Subcutaneous abdominal adipose tissue (tissue), 5 donors: Measurements from ENCODE around the gene SYT2.
"Not testable (repeated sequence)": the region's sequence is repeated elsewhere in the genome, so short reads cannot be mapped to it uniquely, and the experiment has no call there.

Source experiments
- H3K27ac ChIP-seq: one replicate; pipeline ENCODE4 v1.7.0; 2013; ENCODE audit warnings: low read depth, mild to moderate bottlenecking, inconsistent platforms, low read length, moderate library complexity
- H3K27me3 ChIP-seq, 5 donors: one replicate each; pipeline ENCODE4 v1.7.0; 2013; ENCODE audit warnings: low read length in 5 of 5, inconsistent platforms in 1 of 5; ENCODE audit not compliant: control insufficient read depth in 5 of 5, insufficient read depth in 4 of 5
- H3K36me3 ChIP-seq, 5 donors: one replicate each; pipeline ENCODE4 v1.7.0; 2013; ENCODE audit warnings: low read length in 5 of 5; ENCODE audit not compliant: control insufficient read depth in 5 of 5, insufficient read depth in 5 of 5
- H3K4me1 ChIP-seq, 5 donors: one replicate each; pipeline ENCODE4 v1.7.0; 2013; ENCODE audit warnings: low read length in 5 of 5, mild to moderate bottlenecking in 3 of 5, moderate library complexity in 1 of 5; ENCODE audit not compliant: control insufficient read depth in 5 of 5, insufficient read depth in 5 of 5
- H3K4me3 ChIP-seq, 5 donors: one replicate each; pipeline ENCODE4 v1.7.0; 2013; ENCODE audit warnings: low read length in 5 of 5, low read depth in 1 of 5
- H3K9ac ChIP-seq, 5 donors: one replicate each; pipeline ENCODE4 v1.7.0; 2013; ENCODE audit warnings: low read length in 5 of 5, mild to moderate bottlenecking in 4 of 5, moderate library complexity in 3 of 5
- H3K9me3 ChIP-seq, 5 donors: one replicate each; pipeline ENCODE4 v1.7.0; 2013; ENCODE audit warnings: low read length in 5 of 5; ENCODE audit not compliant: control insufficient read depth in 5 of 5
- donor health status: healthy.
- donor health status: healthy.
- donor health status: healthy.
- donor health status: healthy.
- donor health status: healthy.

SYT2 gene

GRCh38 chr1:202628646-202629215, 81.5 kb downstream of the SYT2 start:
- H3K27me3 ChIP-seq = peaks cover 5 to 21% (median 10%) of the 10 kb centered on the region in 5 donors
- no peaks in the 10 kb centered on the region for H3K9me3 ChIP-seq
- no peak overlapping the region for H3K27ac ChIP-seq
- no peak overlapping the region for H3K4me3 ChIP-seq
- H3K9ac ChIP-seq = no peak overlapping the region
- peaks cover 4 to 39% (median 31%) of the 10 kb centered on the region in 5 donors for H3K4me1 ChIP-seq
- no peaks in the 10 kb centered on the region for H3K36me3 ChIP-seq

DNA sequence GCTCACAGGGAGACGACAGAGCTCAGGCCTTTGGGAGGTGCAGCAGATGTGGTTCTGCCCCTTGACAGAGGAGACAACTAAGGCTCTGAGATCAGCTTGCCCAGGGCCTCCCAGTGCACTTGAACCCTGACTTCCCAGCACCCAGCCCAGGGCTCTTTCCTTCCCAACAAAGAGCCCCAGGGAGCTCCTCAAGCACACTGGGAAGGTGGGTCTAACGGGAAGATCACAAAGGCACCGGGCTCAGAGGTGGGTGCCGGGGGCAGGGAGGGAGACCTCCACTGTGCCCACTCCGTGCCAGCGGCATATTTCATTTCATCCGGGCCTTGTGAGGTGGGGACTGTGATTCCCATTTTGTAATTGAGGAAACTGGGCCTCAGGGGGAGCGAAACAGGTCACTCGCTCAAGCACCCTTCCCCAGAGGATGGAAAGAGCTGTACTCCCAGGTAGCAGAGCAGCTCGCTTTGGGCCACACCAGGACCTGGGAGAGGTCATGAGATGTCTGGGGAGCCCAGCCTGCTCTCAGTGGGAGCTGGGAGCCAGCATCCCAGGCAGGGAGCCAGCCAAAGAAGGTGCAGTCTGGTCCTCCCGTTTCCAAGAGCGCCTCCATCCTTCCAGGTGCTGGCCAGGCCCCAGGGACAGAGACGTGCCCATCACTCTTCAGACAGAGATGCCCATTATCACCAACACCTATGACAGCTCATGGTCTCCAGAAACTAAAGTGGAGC, 82.3 kb downstream of the SYT2 start:
- Histone ChIP-seq H3K9ac (no peak overlapping the region), H3K36me3 (no peaks in the 10 kb centered on the region), H3K27ac (no peak overlapping the region), H3K4me1 (peaks cover 4 to 45% (median 39%) of the 10 kb centered on the region in 5 donors), H3K4me3 (no peak overlapping the region), H3K9me3 (no peaks in the 10 kb centered on the region), H3K27me3 (peaks cover 5 to 15% (median 10%) of the 10 kb centered on the region in 5 donors)

DNA sequence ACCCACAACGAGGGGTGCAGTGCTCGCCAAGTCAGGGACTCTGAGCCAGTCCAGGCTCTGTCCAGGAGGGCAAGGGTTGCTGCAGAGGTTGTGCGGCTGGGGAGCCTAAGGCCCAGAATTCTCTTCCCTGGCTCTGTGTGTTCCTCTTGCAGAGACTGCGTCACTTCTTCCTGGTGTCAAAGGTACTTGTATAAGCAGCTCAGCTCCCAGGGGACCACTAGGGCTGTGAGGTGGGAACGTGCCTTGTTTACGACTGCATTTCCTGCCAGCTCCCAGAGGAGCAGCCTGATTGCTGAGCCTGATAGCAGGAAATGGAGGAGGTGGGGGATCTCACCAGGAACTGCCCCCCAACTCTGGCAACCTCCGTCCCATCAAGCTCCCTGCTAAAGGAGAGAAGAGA, 83.2 kb downstream of the SYT2 start:
- not testable (repeated sequence) for H3K9ac ChIP-seq, H3K27ac ChIP-seq, H3K36me3 ChIP-seq, H3K4me3 ChIP-seq, H3K9me3 ChIP-seq
- Histone ChIP-seq H3K4me1 (peaks cover 4 to 50% (median 44%) of the 10 kb centered on the region in 5 donors), H3K27me3 (peaks cover 5 to 21% (median 10%) of the 10 kb centered on the region in 5 donors)

DNA sequence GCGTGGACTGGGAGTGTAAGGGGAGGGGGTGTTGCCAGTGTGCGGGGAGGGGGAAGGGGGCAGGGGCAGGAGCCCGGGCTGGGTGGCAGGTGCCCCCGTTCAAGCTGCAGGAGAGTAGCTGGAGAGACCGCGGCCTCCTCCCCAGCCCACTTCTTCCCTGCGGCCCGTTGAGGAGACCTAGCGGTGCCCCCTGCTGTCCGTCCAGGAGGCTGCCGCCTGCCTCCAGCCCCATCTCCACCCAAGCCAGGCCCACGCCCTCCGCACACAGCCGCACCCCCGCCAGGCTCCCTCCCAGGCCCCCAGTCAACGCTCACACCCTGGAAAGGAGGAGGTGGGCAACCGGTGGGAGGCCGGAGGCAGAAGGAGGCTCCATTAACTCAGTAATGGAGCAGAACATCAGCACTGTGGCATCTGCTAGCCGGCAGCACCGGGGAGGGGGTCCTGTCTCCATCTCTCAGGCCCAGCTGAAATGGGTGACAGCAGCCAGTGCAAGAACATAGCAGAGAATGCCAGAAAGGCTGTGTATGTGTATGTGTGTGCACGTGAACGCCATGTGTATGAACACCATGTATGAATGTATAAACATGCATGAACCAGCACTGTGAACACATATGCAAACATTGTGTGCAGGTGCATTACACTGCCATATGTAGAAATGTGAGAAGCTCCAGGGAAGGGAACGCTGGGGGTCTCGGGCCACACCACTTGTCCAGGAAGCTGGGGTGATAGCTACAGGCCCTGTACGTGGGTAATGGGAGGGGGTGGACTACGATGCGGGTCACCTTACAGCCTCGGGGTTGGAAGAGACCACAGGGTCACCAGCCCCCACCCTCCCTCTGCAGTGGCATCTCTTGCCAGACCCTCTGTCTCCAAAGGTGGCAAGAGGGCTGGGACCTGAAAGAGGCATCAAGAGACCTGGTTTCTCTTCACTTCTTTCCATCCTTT, 84.6 kb downstream of the SYT2 start:
- Histone ChIP-seq H3K9me3 (no peaks in the 10 kb centered on the region), H3K36me3 (no peaks in the 10 kb centered on the region), H3K27ac (no peak overlapping the region), H3K9ac (no peak overlapping the region), H3K4me3 (no peak overlapping the region), H3K4me1 (peaks cover 4 to 50% (median 44%) of the 10 kb centered on the region in 5 donors), H3K27me3 (peaks cover 2 to 8% (median 5%) of the 10 kb centered on the region in 5 donors)

DNA sequence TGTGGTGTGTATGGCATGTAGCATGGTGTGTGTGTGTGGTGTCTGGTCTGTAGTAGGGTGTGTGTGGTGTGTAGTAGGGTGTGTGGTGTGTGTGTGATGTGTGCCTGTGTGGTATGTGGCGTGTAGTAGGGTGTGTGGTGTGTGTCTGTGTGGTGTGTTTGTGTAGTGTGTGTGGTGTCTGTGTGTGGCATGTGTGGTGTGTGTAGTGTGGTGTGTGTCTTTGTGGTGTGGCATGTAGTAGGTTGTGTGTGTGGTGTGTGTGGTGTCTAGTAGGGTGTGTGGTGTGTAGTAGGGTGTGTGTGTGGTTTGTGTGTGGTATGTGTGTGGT, 85.5 kb downstream of the SYT2 start:
- Histone ChIP-seq H3K4me1 (peaks cover 4 to 50% (median 44%) of the 10 kb centered on the region in 5 donors), H3K4me3 (no peak overlapping the region), H3K9ac (no peak overlapping the region), H3K27ac (no peak overlapping the region), H3K27me3 (peaks cover 0 to 8% (median 0%) of the 10 kb centered on the region in 5 donors), H3K36me3 (no peaks in the 10 kb centered on the region), H3K9me3 (no peaks in the 10 kb centered on the region)

DNA sequence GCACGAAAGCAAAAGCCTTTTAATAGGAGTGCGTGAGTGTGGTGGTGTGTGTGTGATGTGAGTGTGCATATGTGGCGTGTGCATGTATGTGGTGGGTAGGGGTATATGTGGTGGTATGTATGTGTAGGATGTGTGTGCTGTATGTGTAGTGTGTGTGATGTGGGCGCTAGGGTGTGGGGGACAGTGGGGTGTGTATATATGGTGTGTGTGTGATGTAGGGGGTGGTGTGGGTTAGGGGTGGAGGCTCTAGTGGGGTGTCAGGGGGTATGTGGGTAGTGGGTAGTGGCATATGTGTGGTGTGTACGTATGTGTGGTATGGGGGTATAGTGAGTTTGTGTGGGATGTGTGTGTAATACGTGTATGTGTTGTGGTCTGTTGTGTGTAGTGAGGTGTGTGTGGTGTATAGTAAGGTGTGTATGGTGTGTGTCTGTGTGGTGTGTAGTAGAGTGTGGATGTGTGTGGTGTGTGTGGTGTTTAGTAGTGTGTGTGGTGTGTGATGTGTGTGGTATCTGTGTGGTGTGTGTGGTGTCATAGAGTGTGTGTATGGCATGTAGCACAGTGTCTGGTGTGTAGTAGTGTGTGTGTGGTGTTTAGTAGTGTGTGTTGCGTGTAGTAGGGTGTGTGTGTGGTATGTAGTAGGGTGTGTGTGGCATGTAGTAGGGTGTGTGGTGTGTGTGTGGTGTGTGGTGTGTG, 86.0 kb downstream of the SYT2 start:
- Histone ChIP-seq H3K4me1 (peaks cover 4 to 51% (median 49%) of the 10 kb centered on the region in 5 donors), H3K27ac (no peak overlapping the region), H3K4me3 (no peak overlapping the region), H3K36me3 (no peaks in the 10 kb centered on the region), H3K9me3 (no peaks in the 10 kb centered on the region), H3K27me3 (peaks cover 0 to 8% (median 0%) of the 10 kb centered on the region in 5 donors), H3K9ac (no peak overlapping the region)

GRCh38 chr1:202623476-202623875, 86.8 kb downstream of the SYT2 start:
- H3K36me3 ChIP-seq, H3K9me3 ChIP-seq, H3K27ac ChIP-seq, H3K27me3 ChIP-seq: not testable (repeated sequence)
- peak overlapping the region in 2 of 5 donors; percentile 7 to 58 for H3K9ac ChIP-seq
- H3K4me1 ChIP-seq = peaks cover 4 to 56% (median 48%) of the 10 kb centered on the region in 5 donors
- peak overlapping the region in 1 of 5 donors; percentile 29 for H3K4me3 ChIP-seq

DNA sequence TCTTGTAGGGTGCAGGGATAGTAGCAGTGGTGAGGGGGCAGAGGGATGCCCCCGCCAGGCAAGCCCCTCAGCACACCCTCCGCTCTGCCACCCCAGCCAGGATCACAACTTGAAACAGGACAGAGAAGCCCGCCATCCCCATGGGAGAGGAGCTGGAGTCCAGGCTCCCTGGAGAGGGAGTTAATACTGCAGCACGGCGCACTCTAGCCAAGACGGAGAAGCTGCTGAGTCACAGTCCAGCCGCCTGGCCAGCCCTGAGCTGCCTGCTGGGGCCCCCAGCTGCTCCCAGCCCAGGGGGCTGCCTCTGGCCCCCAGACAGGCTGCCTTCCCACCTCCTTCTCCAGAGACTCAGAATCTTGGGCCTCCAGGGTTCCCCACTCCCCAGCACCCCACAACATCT, 87.2 kb downstream of the SYT2 start:
- H3K27me3 ChIP-seq = peaks cover 0 to 6% (median 0%) of the 10 kb centered on the region in 5 donors
- H3K4me1 ChIP-seq = peaks cover 4 to 59% (median 51%) of the 10 kb centered on the region in 5 donors
- H3K36me3 ChIP-seq = no peaks in the 10 kb centered on the region
- H3K9me3 ChIP-seq = no peaks in the 10 kb centered on the region
- H3K4me3 ChIP-seq = peak overlapping the region in 1 of 5 donors; percentile 29
- H3K9ac ChIP-seq = peak overlapping the region in 2 of 5 donors; percentile 7 to 58
- H3K27ac ChIP-seq = no peak overlapping the region

DNA sequence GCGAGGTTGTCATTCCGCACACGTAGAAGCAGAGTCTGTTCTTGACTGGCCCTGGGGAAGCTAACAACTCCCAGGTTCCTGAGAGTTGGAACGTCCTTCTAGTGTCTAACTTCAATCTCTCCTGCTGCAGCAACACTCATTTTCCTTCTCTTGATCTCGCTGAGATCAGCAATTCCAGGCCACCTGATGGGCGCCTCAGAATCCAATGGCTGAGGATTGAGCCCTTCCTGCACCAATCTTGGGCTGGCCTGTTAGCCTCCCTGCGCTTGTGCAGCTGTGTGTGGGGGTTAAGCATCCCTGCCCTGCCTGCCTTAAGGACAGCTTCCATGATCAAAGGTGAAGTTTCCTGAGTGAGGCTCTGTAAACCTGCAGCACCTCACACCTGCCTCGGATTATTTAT, 87.9 kb downstream of the SYT2 start:
- no peaks in the 10 kb centered on the region for H3K36me3 ChIP-seq
- H3K4me3 ChIP-seq = no peak overlapping the region
- H3K4me1 ChIP-seq = peaks cover 4 to 57% (median 48%) of the 10 kb centered on the region in 5 donors
- no peak overlapping the region for H3K9ac ChIP-seq
- peaks cover 0 to 6% (median 0%) of the 10 kb centered on the region in 5 donors for H3K27me3 ChIP-seq
- no peak overlapping the region for H3K27ac ChIP-seq
- H3K9me3 ChIP-seq = no peaks in the 10 kb centered on the region
